OCI-LY1 (cell line): ENCODE data around the gene ARHGEF39.

Source experiments
- H2AFZ ChIP-seq: fragments of 200-600 bp; sonication (generic), shearing (Covaris generic); 2 replicates; pipeline ENCODE4 v1.6.0; 2014; ENCODE audit warnings: antibody characterized with exemption, mild to moderate bottlenecking, low read length
- H3F3A ChIP-seq: fragments of 200-600 bp; sonication (generic), shearing (Covaris generic); 2 replicates; pipeline ENCODE4 v1.6.0; 2014; ENCODE audit warnings: mild to moderate bottlenecking, antibody characterized with exemption, low read length, moderate library complexity; ENCODE audit not compliant: insufficient read depth
- H3K27ac ChIP-seq: fragments of 200-600 bp; sonication (generic); 2 replicates; pipeline ENCODE4 v1.5.1; 2014; ENCODE audit warnings: low read length, mixed run types, mild to moderate bottlenecking, low read depth; ENCODE audit not compliant: poor library complexity, severe bottlenecking
- H3K27me3 ChIP-seq: fragments of 200-600 bp; sonication (generic); 2 replicates; pipeline ENCODE4 v1.6.0; 2014; ENCODE audit warnings: antibody characterized with exemption, mild to moderate bottlenecking, low read length, moderate library complexity; ENCODE audit not compliant: insufficient read depth
- H3K36me3 ChIP-seq: fragments of 200-600 bp; sonication (generic); 2 replicates; pipeline ENCODE4 v1.6.1; 2014; ENCODE audit warnings: mild to moderate bottlenecking, antibody characterized with exemption, low read length, moderate library complexity, mixed read lengths; ENCODE audit not compliant: insufficient read depth
- H3K4me1 ChIP-seq: fragments of 200-600 bp; sonication (generic); 2 replicates; pipeline ENCODE4 v1.5.1; 2014; ENCODE audit warnings: mild to moderate bottlenecking, low read length, moderate library complexity; ENCODE audit not compliant: insufficient read depth, severe bottlenecking
- H3K4me2 ChIP-seq: fragments of 200-600 bp; sonication (generic), shearing (Covaris generic); 2 replicates; pipeline ENCODE4 v1.6.1; 2014; ENCODE audit warnings: low read length
- H3K4me3 ChIP-seq: fragments of 200-600 bp; sonication (generic); 2 replicates; pipeline ENCODE4 v1.5.1; 2014; ENCODE audit warnings: low read length, low read depth, mild to moderate bottlenecking, mixed read lengths; ENCODE audit not compliant: poor library complexity, severe bottlenecking
- H3K79me2 ChIP-seq: fragments of 200-600 bp; shearing (Covaris generic); 2 replicates; pipeline ENCODE4 v1.6.1; 2016; ENCODE audit warnings: mixed run types, low read length, mixed read lengths; ENCODE audit not compliant: insufficient read depth
- H3K9ac ChIP-seq: fragments of 200-600 bp; sonication (generic), shearing (Covaris generic); 2 replicates; pipeline ENCODE4 v1.6.1; 2014; ENCODE audit warnings: mild to moderate bottlenecking, low read length, mixed read lengths
- H3K9me2 ChIP-seq: fragments of 200-600 bp; sonication (generic), shearing (Covaris generic); 2 replicates; pipeline ENCODE4 v1.6.1; 2014; ENCODE audit warnings: low read depth, mild to moderate bottlenecking, low read length, mixed read lengths
- H3K9me3 ChIP-seq: fragments of 200-600 bp; shearing (Covaris generic); 2 replicates; pipeline ENCODE4 v1.6.1; 2014; ENCODE audit warnings: low read length, mixed read lengths
- H4K20me1 ChIP-seq: fragments of 200-600 bp; sonication (generic), shearing (Covaris generic); 2 replicates; pipeline ENCODE4 v1.6.0; 2016; ENCODE audit warnings: mild to moderate bottlenecking, low read length; ENCODE audit not compliant: insufficient read depth
- EZH2 ChIP-seq: fragments of 200-600 bp; sonication (generic), shearing (Covaris generic); IDR thresholded peaks from 2 replicates; pipeline ENCODE4 v1.8.0; 2017; ENCODE audit warnings: borderline replicate concordance, mixed run types, mild to moderate bottlenecking, antibody characterized with exemption, low read length, moderate library complexity, mixed read lengths
- TF ChIP-seq, protein P1 (sequence below): fragments of 200-600 bp; sonication (generic), shearing (Covaris generic); IDR thresholded peaks from 2 replicates; pipeline ENCODE4 v1.5.1; 2017; ENCODE audit warnings: mild to moderate bottlenecking, antibody characterized with exemption, low read length, moderate library complexity, mixed read lengths

Gene ARHGEF39

DNA sequence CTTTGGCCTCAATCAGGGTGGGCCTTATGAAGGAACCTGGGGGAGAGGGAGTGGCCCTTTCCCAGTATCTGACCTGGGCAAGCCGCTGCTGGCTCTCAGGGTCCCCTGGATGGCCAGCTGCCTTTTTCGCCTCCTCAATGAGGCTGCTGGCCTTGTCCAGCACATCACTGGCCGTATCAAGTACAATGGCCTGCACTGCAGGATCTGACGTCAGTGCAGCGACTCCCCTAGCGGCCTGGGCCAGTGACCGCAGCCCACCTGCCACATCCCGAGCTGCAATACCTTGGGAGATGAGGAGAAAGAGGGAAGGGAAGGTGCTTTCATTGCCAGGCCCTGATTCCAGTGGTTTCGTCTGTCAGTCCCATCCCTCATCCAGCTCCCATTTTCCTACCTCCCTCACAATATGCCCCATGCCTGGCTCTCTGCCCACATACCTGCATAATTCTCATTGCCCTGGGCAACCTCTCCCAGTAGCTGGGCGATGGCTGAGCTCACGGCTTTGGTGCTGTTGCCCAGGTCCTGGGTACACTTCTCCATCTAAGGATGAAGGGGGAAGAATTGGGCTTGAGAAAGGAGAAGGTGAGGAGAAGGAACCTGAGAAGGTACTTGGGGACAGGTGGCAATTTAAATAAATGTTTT, 47.9 kb upstream of the ARHGEF39 start:
- Histone ChIP-seq H3K4me2 (no peak overlapping the region), H3K36me3 (peaks cover 90% of the 10 kb centered on the region), H2AFZ (no peak overlapping the region), H3K4me3 (no peak overlapping the region), H3K9me3 (no peaks in the 10 kb centered on the region), H3K27me3 (no peaks in the 10 kb centered on the region), H3K4me1 (no peaks in the 10 kb centered on the region), H3K27ac (no peak overlapping the region), H3F3A (no peaks in the 10 kb centered on the region), H3K9me2 (no peaks in the 10 kb centered on the region), H3K79me2 (no peaks in the 10 kb centered on the region), H4K20me1 (no peaks in the 10 kb centered on the region), H3K9ac (no peak overlapping the region)
- TF ChIP-seq, protein P1, sequence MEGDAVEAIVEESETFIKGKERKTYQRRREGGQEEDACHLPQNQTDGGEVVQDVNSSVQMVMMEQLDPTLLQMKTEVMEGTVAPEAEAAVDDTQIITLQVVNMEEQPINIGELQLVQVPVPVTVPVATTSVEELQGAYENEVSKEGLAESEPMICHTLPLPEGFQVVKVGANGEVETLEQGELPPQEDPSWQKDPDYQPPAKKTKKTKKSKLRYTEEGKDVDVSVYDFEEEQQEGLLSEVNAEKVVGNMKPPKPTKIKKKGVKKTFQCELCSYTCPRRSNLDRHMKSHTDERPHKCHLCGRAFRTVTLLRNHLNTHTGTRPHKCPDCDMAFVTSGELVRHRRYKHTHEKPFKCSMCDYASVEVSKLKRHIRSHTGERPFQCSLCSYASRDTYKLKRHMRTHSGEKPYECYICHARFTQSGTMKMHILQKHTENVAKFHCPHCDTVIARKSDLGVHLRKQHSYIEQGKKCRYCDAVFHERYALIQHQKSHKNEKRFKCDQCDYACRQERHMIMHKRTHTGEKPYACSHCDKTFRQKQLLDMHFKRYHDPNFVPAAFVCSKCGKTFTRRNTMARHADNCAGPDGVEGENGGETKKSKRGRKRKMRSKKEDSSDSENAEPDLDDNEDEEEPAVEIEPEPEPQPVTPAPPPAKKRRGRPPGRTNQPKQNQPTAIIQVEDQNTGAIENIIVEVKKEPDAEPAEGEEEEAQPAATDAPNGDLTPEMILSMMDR: no peak

DNA sequence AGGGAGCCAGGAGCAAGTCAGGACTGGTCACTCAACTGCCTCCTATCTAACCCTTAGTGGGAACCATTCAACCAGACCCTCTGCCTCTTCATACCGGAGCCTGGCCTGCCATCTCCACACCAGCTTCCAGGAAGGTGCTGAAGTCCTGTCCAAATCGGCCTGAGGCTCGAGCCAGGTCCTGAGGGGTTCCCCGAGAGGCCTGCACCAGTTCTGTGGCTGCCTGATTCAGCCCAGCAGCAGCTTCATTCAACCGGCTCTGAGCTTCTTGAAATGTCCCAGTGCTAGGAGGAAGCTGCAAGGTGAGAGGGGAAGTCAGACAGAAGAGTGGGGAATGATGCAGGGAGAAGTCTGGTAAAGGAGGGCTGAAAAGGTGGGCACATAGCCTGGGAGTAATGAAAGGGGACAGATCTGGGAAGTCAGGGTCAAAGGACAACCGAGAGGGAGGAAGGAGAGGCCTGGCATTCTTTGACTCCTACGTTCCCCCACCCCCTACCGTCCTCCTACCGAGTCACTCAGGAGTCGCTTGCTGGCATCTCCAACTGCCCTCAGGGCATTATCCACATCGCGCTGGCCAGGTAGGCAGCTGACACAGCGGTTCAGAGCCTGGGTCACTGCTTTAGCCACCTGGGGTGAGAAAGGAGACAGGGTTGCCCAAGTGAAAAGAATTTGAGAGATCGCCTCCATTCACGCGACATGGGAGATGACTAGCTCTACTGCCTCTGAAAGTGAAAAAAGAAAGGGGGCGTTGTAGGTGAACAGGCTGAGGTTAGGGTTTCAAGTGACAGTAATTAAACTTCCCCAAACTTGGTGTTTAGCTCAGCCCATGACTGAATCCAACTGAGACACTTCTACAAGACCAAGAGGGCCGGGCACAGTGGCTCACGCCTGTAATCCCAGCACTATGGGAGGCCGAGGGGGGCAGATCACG, 46.8 kb upstream of the ARHGEF39 start:
- TF ChIP-seq, protein P1: no peak
- no peak for TF ChIP-seq EZH2
- Histone ChIP-seq H3K9ac (no peak overlapping the region), H3K4me1 (no peaks in the 10 kb centered on the region), H3K9me2 (no peaks in the 10 kb centered on the region), H2AFZ (no peak overlapping the region), H3K4me2 (no peak overlapping the region), H3K79me2 (no peaks in the 10 kb centered on the region), H4K20me1 (no peaks in the 10 kb centered on the region), H3K9me3 (no peaks in the 10 kb centered on the region), H3K27ac (no peak overlapping the region), H3K4me3 (no peak overlapping the region), H3F3A (no peaks in the 10 kb centered on the region), H3K36me3 (peaks cover 90% of the 10 kb centered on the region), H3K27me3 (no peaks in the 10 kb centered on the region)

DNA sequence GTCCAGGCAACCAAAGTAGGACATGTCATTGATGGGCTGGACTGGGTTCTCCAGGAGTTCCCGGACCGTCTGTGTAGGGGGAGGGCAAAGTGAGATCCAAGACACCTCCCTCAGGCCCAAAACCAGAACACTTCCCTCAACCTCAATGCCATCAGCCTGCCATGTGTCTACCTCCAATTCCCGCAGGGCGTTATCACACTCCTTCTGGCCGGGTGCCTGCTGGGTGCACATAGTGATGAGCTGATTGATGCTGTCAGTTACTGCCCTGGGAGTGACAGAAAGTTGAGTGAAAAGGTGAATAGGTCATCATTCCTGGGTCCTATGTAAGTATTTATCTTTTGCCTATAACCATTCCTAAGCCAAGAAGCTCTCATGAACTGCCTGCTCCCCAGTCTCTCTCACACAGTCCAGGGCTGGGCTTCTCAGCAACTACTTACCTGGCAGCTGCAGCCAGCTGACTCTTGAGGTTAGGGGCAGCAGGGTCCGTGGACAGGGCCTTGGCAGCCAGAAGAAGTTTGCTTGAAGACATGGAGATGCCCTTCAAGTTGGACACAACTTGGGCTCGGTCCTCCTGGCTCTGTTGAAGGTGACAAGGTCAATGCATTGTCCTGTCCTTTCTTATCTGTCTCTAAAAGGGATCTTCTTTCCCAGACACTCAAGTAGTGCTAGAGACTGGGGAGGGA, 46.0 kb upstream of the ARHGEF39 start:
- Histone ChIP-seq H3K9me2 (no peaks in the 10 kb centered on the region), H3K4me3 (no peak overlapping the region), H3F3A (no peaks in the 10 kb centered on the region), H2AFZ (no peak overlapping the region), H3K4me1 (no peaks in the 10 kb centered on the region), H3K79me2 (no peaks in the 10 kb centered on the region), H3K9me3 (no peaks in the 10 kb centered on the region), H3K36me3 (peaks cover 90% of the 10 kb centered on the region), H3K27me3 (no peaks in the 10 kb centered on the region), H3K4me2 (no peak overlapping the region), H3K9ac (no peak overlapping the region), H4K20me1 (no peaks in the 10 kb centered on the region), H3K27ac (no peak overlapping the region)
- TF ChIP-seq EZH2: no peak
- TF ChIP-seq, protein P1: no peak
